Measurements from ENCODE around the gene CIT. TPM values are rescaled to one million over a fixed set of nuclear protein-coding genes. Genes with fewer than 3 reads are reported as not detected.
"Not testable (repeated sequence)": the region's sequence is repeated elsewhere in the genome, so short reads cannot be mapped to it uniquely, and the experiment has no call there.

The CIT gene
- total and polyA plus RNA-seq, 12 donors: 4.3 to 65.9 (median 18.9) TPM

- intact Hi-C loops (cut with DNase I): no loop called here
- Histone ChIP-seq H3K27me3 (no peaks in the 10 kb centered on the region), H3K27ac (no peak overlapping the region), H3K36me3 (replicated peaks in 1 of 2) (no peaks in the 10 kb centered on the region), H3K4me1 (replicated peaks in 1 of 2) (no peaks in the 10 kb centered on the region), H3K4me3 (no peak overlapping the region), H3K9me3 (replicated peaks in 1 of 3) (no peaks in the 10 kb centered on the region)
- TF ChIP-seq CTCF (IDR thresholded peaks at IDR 0.05): no peak
- TF ChIP-seq POLR2A (IDR thresholded peaks at IDR 0.05): no peak
- 65 to 85% (median 74%) methylated on average over 3 of the region's 3 CpGs for WGBS, 4 donors
- DNase-seq: no peak
Observed at GRCh38 chr12:119885549-119885948, 8.4 kb upstream of the CIT start.

GRCh38 chr12:119883791-119884190 is 6.7 kb upstream of the CIT start:
- WGBS, 4 donors: 68 to 82% (median 72%) methylated on average over 4 of the region's 4 CpGs
- DNase-seq: not testable (repeated sequence)

GRCh38 chr12:119883237-119883636 is 6.1 kb upstream of the CIT start:
- no peak overlapping the region for H3K4me3 ChIP-seq
- H3K36me3 ChIP-seq (replicated peaks in 1 of 2): no peaks in the 10 kb centered on the region
- TF ChIP-seq POLR2A (IDR thresholded peaks at IDR 0.05) (no peak), CTCF (IDR thresholded peaks at IDR 0.05) (no peak)
- 69 to 81% (median 80%) methylated on average over 4 of the region's 4 CpGs for WGBS, 4 donors
- H3K9me3 ChIP-seq (replicated peaks in 1 of 3): no peaks in the 10 kb centered on the region
- no peaks in the 10 kb centered on the region for H3K4me1 ChIP-seq (replicated peaks in 1 of 2)
- intact Hi-C loops (cut with DNase I): no loop called here
- H3K27ac ChIP-seq: no peak overlapping the region
- no peaks in the 10 kb centered on the region for H3K27me3 ChIP-seq
- DNase-seq: no peak

More at GRCh38 chr12:119883791-119884190, 6.7 kb upstream of the CIT start:
- H3K9me3 ChIP-seq (replicated peaks in 1 of 3); H3K27ac ChIP-seq; H3K4me1 ChIP-seq (replicated peaks in 1 of 2); H3K4me3 ChIP-seq; intact Hi-C loops (cut with DNase I); H3K36me3 ChIP-seq (replicated peaks in 1 of 2); H3K27me3 ChIP-seq: not testable (repeated sequence)

- intact Hi-C loops (cut with DNase I): no loop called here
- Histone ChIP-seq H3K4me3 (peak overlapping the region in 1 of 4 donors; percentile 67), H3K36me3 (replicated peaks in 1 of 2) (no peaks in the 10 kb centered on the region), H3K4me1 (replicated peaks in 1 of 2) (peaks cover 3 to 8% of the 10 kb centered on the region in 2 donors), H3K27me3 (no peaks in the 10 kb centered on the region), H3K9me3 (replicated peaks in 1 of 3) (no peaks in the 10 kb centered on the region), H3K27ac (no peak overlapping the region)
- TF ChIP-seq POLR2A (IDR thresholded peaks at IDR 0.05) (no peak), CTCF (IDR thresholded peaks at IDR 0.05) (no peak)
- 28 to 39% (median 33%) methylated on average over 4 of the region's 4 CpGs for WGBS, 4 donors
- no peak for DNase-seq
Observed at GRCh38 chr12:119877639-119877948, 474 bp upstream of the CIT start.

- TF ChIP-seq POLR2A (IDR thresholded peaks at IDR 0.05) (no peak), CTCF (IDR thresholded peaks at IDR 0.05) (no peak)
- Histone ChIP-seq H3K9me3 (replicated peaks in 1 of 3) (no peaks in the 10 kb centered on the region), H3K27me3 (no peaks in the 10 kb centered on the region), H3K36me3 (replicated peaks in 1 of 2) (no peaks in the 10 kb centered on the region), H3K27ac (no peak overlapping the region), H3K4me1 (replicated peaks in 1 of 2) (no peaks in the 10 kb centered on the region), H3K4me3 (no peak overlapping the region)
- intact Hi-C loops (cut with DNase I): no loop called here
- no peak for DNase-seq
- 82 to 92% (median 88%) methylated on average over 5 of the region's 5 CpGs for WGBS, 4 donors
Observed at GRCh38 chr12:119870457-119870856, 6.7 kb downstream of the CIT start.

Data from adrenal gland (tissue), 12 donors.